Chondrocyte (in vitro differentiated cells): Measurements from ENCODE around the gene APEH. TPM values are rescaled to one million over a fixed set of nuclear protein-coding genes. Genes with fewer than 3 reads are reported as not detected.
"Not testable (repeated sequence)": the region's sequence is repeated elsewhere in the genome, so short reads cannot be mapped to it uniquely, and the experiment has no call there.

Source experiments
- DNase-seq: peaks from one replicate; pipeline ENCODE4 v3.0.0; 2021; ENCODE audit warnings: mixed read lengths, low spot score
- H3K27ac Mint-ChIP-seq: one replicate; pipeline ENCODE4 v1.8.0; 2021; ENCODE audit warnings: mild to moderate bottlenecking, moderate library complexity, mixed read lengths; ENCODE audit not compliant: unreplicated experiment
- H3K27me3 Mint-ChIP-seq: 2 replicates; pipeline ENCODE4 v1.8.0; 2021; ENCODE audit warnings: low read depth, mixed read lengths
- H3K36me3 Mint-ChIP-seq: 2 replicates; pipeline ENCODE4 v1.8.0; 2021; ENCODE audit warnings: low read depth, mixed read lengths
- H3K4me1 Mint-ChIP-seq: 2 replicates; pipeline ENCODE4 v1.8.0; 2021; ENCODE audit warnings: low read depth, mild to moderate bottlenecking, mixed read lengths
- H3K4me3 Mint-ChIP-seq: one replicate; pipeline ENCODE4 v1.8.0; 2021; ENCODE audit warnings: mild to moderate bottlenecking, moderate library complexity, mixed read lengths; ENCODE audit not compliant: unreplicated experiment
- H3K9me3 Mint-ChIP-seq: 2 replicates; pipeline ENCODE4 v1.8.0; 2021; ENCODE audit warnings: low read depth, mixed read lengths
- total RNA-seq: library from RNA; stranded (reverse); gene quantifications from 3 replicates; pipeline ENCODE4 v1.2.1, GENCODE V29; 2021
- TF ChIP-seq, protein P1 (sequence below): fragments of 200-600 bp; sonication (generic); IDR thresholded peaks from 2 replicates; pipeline ENCODE4 v1.5.0; 2021; ENCODE audit warnings: antibody characterized with exemption, mild to moderate bottlenecking, moderate library complexity

Gene APEH
- total RNA-seq, 1 donor from 2014 or later = 69.8 TPM

DNA sequence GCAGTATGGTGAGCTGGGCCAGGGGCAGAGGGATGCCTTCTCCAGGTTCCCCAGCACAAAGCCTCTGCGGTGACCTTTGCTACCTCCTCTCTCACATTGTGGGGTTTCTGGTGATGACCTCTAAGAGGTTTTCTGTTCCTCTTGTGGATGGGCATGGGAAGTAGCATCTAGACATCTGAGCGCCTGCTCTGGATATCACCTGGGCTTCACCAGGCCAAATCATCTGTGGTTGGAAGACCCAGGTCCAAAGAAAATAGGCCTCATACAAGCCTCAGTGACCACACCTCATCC lies 7.0 kb downstream of the APEH start:
- H3K4me3 Mint-ChIP-seq = no peak overlapping the region

GRCh38 chr3:49681543-49681942 lies 7.4 kb downstream of the APEH start:
- Mint-ChIP-seq H3K9me3 (no peaks in the 10 kb centered on the region), H3K27me3 (no peaks in the 10 kb centered on the region), H3K36me3 (peaks cover 19% of the 10 kb centered on the region), H3K27ac (no peak overlapping the region), H3K4me1 (peaks cover 4% of the 10 kb centered on the region), H3K4me3 (no peak overlapping the region)
- no peak for DNase-seq
- TF ChIP-seq, protein P1, sequence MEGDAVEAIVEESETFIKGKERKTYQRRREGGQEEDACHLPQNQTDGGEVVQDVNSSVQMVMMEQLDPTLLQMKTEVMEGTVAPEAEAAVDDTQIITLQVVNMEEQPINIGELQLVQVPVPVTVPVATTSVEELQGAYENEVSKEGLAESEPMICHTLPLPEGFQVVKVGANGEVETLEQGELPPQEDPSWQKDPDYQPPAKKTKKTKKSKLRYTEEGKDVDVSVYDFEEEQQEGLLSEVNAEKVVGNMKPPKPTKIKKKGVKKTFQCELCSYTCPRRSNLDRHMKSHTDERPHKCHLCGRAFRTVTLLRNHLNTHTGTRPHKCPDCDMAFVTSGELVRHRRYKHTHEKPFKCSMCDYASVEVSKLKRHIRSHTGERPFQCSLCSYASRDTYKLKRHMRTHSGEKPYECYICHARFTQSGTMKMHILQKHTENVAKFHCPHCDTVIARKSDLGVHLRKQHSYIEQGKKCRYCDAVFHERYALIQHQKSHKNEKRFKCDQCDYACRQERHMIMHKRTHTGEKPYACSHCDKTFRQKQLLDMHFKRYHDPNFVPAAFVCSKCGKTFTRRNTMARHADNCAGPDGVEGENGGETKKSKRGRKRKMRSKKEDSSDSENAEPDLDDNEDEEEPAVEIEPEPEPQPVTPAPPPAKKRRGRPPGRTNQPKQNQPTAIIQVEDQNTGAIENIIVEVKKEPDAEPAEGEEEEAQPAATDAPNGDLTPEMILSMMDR = no peak

More for the DNA sequence above, 7.0 kb downstream of the APEH start:
- TF ChIP-seq, protein P1 = no peak
- H3K4me1 Mint-ChIP-seq = peaks cover 4% of the 10 kb centered on the region
- peaks cover 20% of the 10 kb centered on the region for H3K36me3 Mint-ChIP-seq
- H3K27ac Mint-ChIP-seq = no peak overlapping the region
- DNase-seq = no peak
- H3K9me3 Mint-ChIP-seq = no peaks in the 10 kb centered on the region
- H3K27me3 Mint-ChIP-seq = no peaks in the 10 kb centered on the region

GRCh38 chr3:49683162-49683561 lies 9.0 kb downstream of the APEH start:
- H3K27ac Mint-ChIP-seq = no peak overlapping the region
- no peak overlapping the region for H3K4me3 Mint-ChIP-seq
- H3K27me3 Mint-ChIP-seq = no peaks in the 10 kb centered on the region
- H3K4me1 Mint-ChIP-seq = peaks cover 4% of the 10 kb centered on the region
- peaks cover 17% of the 10 kb centered on the region for H3K36me3 Mint-ChIP-seq
- no peak for DNase-seq
- H3K9me3 Mint-ChIP-seq = no peaks in the 10 kb centered on the region
- TF ChIP-seq, protein P1 = no peak

GRCh38 chr3:49684453-49684852 lies 10.3 kb downstream of the APEH start:
- not testable (repeated sequence) for H3K4me3 Mint-ChIP-seq, DNase-seq, H3K27me3 Mint-ChIP-seq, H3K27ac Mint-ChIP-seq, H3K9me3 Mint-ChIP-seq
- peaks cover 16% of the 10 kb centered on the region for H3K36me3 Mint-ChIP-seq
- H3K4me1 Mint-ChIP-seq = peaks cover 14% of the 10 kb centered on the region

DNA sequence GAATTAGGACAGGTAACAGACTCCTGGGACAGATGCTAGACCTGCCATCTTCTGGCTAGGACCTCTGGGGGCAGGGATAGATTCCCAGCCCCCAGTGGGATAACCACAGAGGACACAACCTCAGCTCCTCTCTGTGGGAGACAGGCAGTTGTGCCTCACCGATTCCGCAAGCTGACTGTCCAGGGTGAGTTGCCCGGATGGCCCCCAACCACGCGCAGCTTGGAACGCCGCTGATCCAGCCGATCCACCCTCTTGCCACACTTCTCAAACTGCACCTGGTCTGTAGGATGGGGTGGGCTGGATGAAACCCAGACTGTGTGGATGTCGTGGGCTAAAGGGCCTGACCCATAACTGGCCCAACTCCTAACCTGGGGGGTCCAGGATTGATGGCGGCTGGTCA lies 11.0 kb downstream of the APEH start:
- DNase-seq, H3K27me3 Mint-ChIP-seq, H3K4me3 Mint-ChIP-seq, H3K9me3 Mint-ChIP-seq, H3K27ac Mint-ChIP-seq: not testable (repeated sequence)
- Mint-ChIP-seq H3K4me1 (peaks cover 18% of the 10 kb centered on the region), H3K36me3 (peaks cover 11% of the 10 kb centered on the region)

DNA sequence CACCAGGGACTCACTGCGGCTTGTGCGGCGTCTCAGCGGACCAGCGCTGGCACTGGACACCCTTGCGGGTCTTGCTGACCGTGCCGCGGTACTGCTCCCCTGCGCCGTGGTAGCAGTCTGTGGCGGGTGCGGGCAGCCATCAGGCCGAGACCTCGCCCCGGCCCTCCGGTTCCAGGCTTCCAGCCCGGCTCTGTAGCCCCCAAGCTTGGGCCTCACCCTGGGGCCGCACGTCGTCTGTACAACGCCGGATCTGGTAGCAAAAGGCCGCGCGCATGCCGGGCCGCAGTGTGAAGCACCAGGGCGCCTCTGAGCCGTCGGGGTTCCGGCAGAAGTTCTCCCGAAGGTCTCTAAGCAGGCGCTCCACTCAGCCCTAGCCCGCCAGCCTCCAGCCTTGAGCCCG lies 11.7 kb downstream of the APEH start:
- H3K27ac Mint-ChIP-seq, H3K27me3 Mint-ChIP-seq, H3K9me3 Mint-ChIP-seq, H3K4me3 Mint-ChIP-seq, DNase-seq: not testable (repeated sequence)
- Mint-ChIP-seq H3K4me1 (peaks cover 26% of the 10 kb centered on the region), H3K36me3 (peaks cover 10% of the 10 kb centered on the region)

GRCh38 chr3:49686346-49686745 lies 12.2 kb downstream of the APEH start:
- H3K4me1 Mint-ChIP-seq = peaks cover 29% of the 10 kb centered on the region
- not testable (repeated sequence) for H3K9me3 Mint-ChIP-seq, H3K27ac Mint-ChIP-seq, DNase-seq, H3K27me3 Mint-ChIP-seq
- peaks cover 10% of the 10 kb centered on the region for H3K36me3 Mint-ChIP-seq
- peak overlapping the region; percentile 42 for H3K4me3 Mint-ChIP-seq

- not testable (repeated sequence) for H3K27ac Mint-ChIP-seq, H3K9me3 Mint-ChIP-seq, H3K27me3 Mint-ChIP-seq, DNase-seq
- peaks cover 10% of the 10 kb centered on the region for H3K36me3 Mint-ChIP-seq
- H3K4me3 Mint-ChIP-seq = peak overlapping the region; percentile 42
- H3K4me1 Mint-ChIP-seq = peaks cover 29% of the 10 kb centered on the region
These were observed 12.7 kb downstream of the APEH start for GRCh38 chr3:49686769-49687423.

GRCh38 chr3:49687424-49687795 lies 13.3 kb downstream of the APEH start:
- not testable (repeated sequence) for DNase-seq, H3K4me3 Mint-ChIP-seq, H3K27ac Mint-ChIP-seq, H3K27me3 Mint-ChIP-seq, H3K9me3 Mint-ChIP-seq
- Mint-ChIP-seq H3K4me1 (peaks cover 29% of the 10 kb centered on the region), H3K36me3 (peaks cover 10% of the 10 kb centered on the region)

DNA sequence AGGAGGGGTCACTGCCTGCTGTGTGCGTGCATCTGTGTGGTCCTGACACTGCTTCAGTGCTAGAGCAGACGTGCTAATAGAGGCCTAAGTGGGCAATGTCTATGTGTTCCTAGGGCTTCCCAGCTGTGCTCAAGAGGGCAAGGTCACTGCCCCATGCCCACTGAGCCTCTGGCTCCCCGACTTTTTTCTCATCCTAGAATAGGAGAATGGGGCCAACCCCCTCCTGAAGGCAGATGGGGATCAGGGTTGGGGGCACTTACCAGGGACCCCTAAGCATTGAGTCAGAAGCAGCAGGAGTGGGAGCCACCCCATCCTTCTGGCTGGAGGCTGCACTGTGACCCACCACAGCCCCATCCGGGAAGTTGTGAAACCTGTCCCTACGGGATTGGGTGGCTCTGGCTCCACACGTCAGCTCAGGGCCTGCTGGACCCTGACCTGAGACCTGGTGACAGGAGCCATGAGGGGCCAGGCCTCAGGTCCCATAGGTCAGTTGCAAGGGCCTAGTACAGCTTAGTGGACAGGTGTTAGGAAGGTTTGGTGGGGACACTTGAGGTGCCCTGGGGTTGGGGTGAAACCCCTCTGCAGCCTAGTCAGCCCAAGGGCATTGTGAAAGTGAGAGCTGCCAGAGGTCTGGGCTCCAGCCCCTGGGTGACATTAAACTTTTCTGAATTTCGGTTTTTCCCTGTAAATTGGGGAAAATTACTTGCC lies 14.3 kb downstream of the APEH start:
- Mint-ChIP-seq H3K4me1 (peaks cover 29% of the 10 kb centered on the region), H3K4me3 (peak overlapping the region; percentile 95), H3K27ac (peak overlapping the region; percentile 94)
- not testable (repeated sequence) for H3K36me3 Mint-ChIP-seq, H3K27me3 Mint-ChIP-seq, H3K9me3 Mint-ChIP-seq, DNase-seq
